ENCODE results near the gene MAD1L1. TPM values are rescaled to one million over a fixed set of nuclear protein-coding genes. Genes with fewer than 3 reads are reported as not detected.

The MAD1L1 gene
- total RNA-seq, 1 experiment from 2014 or later = 43.8 TPM

DNA sequence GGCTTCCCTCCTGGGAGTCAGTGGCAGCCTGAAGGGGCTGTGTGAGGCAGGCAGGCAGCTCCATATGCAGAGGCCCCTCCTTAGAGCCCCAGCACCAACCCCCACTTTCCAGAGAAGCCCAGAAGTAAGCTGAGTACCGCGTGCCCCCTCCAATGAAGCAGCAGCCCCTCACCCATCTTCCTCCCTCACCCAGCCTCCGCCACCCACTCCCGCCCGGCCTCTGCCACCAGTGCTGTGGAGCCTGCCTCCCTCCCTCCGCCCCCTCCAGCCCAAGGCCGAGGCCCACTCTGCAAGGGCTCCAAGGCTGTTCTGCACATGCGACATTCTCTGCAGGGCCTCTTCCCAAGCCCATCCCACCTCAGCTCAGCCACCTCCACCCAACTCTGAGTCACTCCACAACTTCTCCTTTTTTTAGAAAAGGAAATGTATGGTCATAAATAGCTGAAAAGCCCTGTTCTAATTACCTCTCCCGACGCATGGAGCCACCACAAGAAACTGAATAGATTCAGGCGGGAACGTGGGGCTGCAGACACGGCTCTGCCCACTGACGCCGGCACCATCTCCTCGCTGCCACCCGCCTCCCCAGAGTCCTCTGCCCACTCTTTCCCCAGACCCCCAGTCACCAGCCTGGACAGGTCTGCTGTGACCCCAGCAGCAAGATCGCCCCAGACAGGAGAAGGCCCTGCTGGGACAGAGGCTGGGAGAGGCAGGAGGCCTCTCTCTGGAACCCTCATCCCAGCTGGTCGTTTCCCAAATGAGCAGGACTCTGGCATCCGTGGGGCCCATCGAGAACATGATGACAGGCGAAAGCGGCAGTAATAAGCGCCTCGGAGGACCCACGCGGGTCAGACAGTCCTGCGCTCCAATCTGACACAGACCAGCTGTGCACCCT lies 213.9 kb downstream of the MAD1L1 start:
- no peak for ATAC-seq
- H3K27ac Mint-ChIP-seq = peak overlapping the region; percentile 46; the same call in 1 of the 2 replicates
- no peaks in the 10 kb centered on the region for H3K36me3 Mint-ChIP-seq
- no peaks in the 10 kb centered on the region for H3K27me3 Mint-ChIP-seq (ENCODE audit: low read depth)
- no peak for TF ChIP-seq TCF7 (CRISPR knock-in tag; IDR thresholded peaks at IDR 0.05; ENCODE audit: low read depth)
- TF ChIP-seq SOX15 (CRISPR knock-in tag; IDR thresholded peaks at IDR 0.05) = no peak
- TF ChIP-seq GTF2I (CRISPR knock-in tag; conservative IDR thresholded peaks at IDR 0.05) = no peak
- no peak for TF ChIP-seq ETV6 (CRISPR knock-in tag; IDR thresholded peaks at IDR 0.05)
- no peak for TF ChIP-seq ZNF121 (CRISPR knock-in tag; IDR thresholded peaks at IDR 0.05)
- TF ChIP-seq, protein P1, sequence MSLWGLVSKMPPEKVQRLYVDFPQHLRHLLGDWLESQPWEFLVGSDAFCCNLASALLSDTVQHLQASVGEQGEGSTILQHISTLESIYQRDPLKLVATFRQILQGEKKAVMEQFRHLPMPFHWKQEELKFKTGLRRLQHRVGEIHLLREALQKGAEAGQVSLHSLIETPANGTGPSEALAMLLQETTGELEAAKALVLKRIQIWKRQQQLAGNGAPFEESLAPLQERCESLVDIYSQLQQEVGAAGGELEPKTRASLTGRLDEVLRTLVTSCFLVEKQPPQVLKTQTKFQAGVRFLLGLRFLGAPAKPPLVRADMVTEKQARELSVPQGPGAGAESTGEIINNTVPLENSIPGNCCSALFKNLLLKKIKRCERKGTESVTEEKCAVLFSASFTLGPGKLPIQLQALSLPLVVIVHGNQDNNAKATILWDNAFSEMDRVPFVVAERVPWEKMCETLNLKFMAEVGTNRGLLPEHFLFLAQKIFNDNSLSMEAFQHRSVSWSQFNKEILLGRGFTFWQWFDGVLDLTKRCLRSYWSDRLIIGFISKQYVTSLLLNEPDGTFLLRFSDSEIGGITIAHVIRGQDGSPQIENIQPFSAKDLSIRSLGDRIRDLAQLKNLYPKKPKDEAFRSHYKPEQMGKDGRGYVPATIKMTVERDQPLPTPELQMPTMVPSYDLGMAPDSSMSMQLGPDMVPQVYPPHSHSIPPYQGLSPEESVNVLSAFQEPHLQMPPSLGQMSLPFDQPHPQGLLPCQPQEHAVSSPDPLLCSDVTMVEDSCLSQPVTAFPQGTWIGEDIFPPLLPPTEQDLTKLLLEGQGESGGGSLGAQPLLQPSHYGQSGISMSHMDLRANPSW (CRISPR knock-in tag; conservative IDR thresholded peaks at IDR 0.05; ENCODE audit: low read depth) = no peak
- TF ChIP-seq, protein P2, sequence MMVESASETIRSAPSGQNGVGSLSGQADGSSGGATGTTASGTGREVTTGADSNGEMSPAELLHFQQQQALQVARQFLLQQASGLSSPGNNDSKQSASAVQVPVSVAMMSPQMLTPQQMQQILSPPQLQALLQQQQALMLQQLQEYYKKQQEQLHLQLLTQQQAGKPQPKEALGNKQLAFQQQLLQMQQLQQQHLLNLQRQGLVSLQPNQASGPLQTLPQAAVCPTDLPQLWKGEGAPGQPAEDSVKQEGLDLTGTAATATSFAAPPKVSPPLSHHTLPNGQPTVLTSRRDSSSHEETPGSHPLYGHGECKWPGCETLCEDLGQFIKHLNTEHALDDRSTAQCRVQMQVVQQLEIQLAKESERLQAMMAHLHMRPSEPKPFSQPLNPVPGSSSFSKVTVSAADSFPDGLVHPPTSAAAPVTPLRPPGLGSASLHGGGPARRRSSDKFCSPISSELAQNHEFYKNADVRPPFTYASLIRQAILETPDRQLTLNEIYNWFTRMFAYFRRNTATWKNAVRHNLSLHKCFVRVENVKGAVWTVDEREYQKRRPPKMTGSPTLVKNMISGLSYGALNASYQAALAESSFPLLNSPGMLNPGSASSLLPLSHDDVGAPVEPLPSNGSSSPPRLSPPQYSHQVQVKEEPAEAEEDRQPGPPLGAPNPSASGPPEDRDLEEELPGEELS (CRISPR knock-in tag; IDR thresholded peaks at IDR 0.05) = no peak
- TF ChIP-seq, protein P3, sequence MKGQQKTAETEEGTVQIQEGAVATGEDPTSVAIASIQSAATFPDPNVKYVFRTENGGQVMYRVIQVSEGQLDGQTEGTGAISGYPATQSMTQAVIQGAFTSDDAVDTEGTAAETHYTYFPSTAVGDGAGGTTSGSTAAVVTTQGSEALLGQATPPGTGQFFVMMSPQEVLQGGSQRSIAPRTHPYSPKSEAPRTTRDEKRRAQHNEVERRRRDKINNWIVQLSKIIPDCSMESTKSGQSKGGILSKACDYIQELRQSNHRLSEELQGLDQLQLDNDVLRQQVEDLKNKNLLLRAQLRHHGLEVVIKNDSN (CRISPR knock-in tag; IDR thresholded peaks at IDR 0.05) = no peak
- no peak for TF ChIP-seq ZNF416 (CRISPR knock-in tag; IDR thresholded peaks at IDR 0.05)
- TF ChIP-seq ZNF317 (CRISPR knock-in tag; IDR thresholded peaks at IDR 0.05; ENCODE audit: borderline replicate concordance, low read depth) = no peak
- TF ChIP-seq MXD4 (CRISPR knock-in tag; IDR thresholded peaks at IDR 0.05; ENCODE audit: borderline replicate concordance) = no peak
- TF ChIP-seq, protein P4, sequence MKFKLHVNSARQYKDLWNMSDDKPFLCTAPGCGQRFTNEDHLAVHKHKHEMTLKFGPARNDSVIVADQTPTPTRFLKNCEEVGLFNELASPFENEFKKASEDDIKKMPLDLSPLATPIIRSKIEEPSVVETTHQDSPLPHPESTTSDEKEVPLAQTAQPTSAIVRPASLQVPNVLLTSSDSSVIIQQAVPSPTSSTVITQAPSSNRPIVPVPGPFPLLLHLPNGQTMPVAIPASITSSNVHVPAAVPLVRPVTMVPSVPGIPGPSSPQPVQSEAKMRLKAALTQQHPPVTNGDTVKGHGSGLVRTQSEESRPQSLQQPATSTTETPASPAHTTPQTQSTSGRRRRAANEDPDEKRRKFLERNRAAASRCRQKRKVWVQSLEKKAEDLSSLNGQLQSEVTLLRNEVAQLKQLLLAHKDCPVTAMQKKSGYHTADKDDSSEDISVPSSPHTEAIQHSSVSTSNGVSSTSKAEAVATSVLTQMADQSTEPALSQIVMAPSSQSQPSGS (CRISPR knock-in tag; IDR thresholded peaks at IDR 0.05; ENCODE audit: borderline replicate concordance, low read depth) = no peak
- TF ChIP-seq GRHL2 (CRISPR knock-in tag; IDR thresholded peaks at IDR 0.05; ENCODE audit: insufficient replicate concordance, severe bottlenecking) = no peak
- no peak overlapping the region for H3K4me3 Mint-ChIP-seq
- POLR2A ChIA-PET = no interaction called here
- H3K4me1 Mint-ChIP-seq = peaks cover 4% of the 10 kb centered on the region
- CTCF ChIA-PET = no interaction called here
- H3K9me3 Mint-ChIP-seq = no peaks in the 10 kb centered on the region
- no peak for DNase-seq (ENCODE audit: low spot score)

DNA sequence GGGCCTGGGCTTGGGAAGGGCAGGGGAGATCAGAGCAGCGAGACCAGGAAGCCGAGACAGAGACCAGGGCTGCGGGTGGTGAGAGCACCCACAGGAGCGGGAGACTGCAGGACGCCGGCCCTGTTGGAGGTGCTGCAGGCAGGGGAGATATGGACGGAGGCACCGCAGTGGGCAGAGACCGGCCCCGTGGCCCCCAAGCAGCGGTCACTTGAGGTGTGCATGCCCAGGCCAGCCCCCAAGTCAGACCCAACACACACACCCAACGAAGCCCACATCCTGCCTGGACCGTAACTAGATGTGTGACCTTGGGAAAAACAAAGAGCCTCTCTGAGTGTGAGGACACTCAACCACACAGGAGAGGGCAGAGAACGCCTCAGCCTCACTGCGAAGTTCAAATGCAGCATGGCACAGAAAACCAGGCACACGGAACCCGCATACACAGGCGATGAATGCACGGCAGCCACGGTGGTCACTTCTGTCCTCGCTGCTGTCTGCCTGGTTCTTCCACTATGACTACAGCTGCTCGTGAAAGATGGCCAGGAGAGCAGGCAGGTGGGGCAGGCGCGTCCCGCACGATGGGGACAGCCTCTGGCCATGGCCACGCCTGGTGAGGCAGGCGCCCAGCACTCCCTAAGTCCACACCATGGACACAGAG lies 214.7 kb downstream of the MAD1L1 start:
- ChIA-PET CTCF (no interaction called here), POLR2A (no interaction called here)
- Mint-ChIP-seq H3K27ac (peak overlapping the region; percentile 82), H3K4me3 (no peak overlapping the region), H3K4me1 (peaks cover 4% of the 10 kb centered on the region), H3K36me3 (no peaks in the 10 kb centered on the region), H3K9me3 (no peaks in the 10 kb centered on the region), H3K27me3 (ENCODE audit: low read depth) (no peaks in the 10 kb centered on the region)
- no peak for ATAC-seq
- DNase-seq (ENCODE audit: low spot score) = peak; percentile 7
- no peak for TF ChIP-seq PRRX2 (CRISPR knock-in tag; IDR thresholded peaks at IDR 0.05)
- TF ChIP-seq, protein P5, sequence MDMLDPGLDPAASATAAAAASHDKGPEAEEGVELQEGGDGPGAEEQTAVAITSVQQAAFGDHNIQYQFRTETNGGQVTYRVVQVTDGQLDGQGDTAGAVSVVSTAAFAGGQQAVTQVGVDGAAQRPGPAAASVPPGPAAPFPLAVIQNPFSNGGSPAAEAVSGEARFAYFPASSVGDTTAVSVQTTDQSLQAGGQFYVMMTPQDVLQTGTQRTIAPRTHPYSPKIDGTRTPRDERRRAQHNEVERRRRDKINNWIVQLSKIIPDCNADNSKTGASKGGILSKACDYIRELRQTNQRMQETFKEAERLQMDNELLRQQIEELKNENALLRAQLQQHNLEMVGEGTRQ (CRISPR knock-in tag; IDR thresholded peaks at IDR 0.05) = no peak
- TF ChIP-seq ZNF232 (CRISPR knock-in tag; IDR thresholded peaks at IDR 0.05) = no peak
- TF ChIP-seq GTF2I (CRISPR knock-in tag; conservative IDR thresholded peaks at IDR 0.05) = no peak
- TF ChIP-seq FOXP1 (CRISPR knock-in tag; IDR thresholded peaks at IDR 0.05; ENCODE audit: borderline replicate concordance) = no peak
- no peak for TF ChIP-seq CDX4 (CRISPR knock-in tag; IDR thresholded peaks at IDR 0.05; ENCODE audit: borderline replicate concordance)
- TF ChIP-seq ZNF138 (CRISPR knock-in tag; conservative IDR thresholded peaks at IDR 0.05) = no peak
- no peak for TF ChIP-seq ZMAT4 (CRISPR knock-in tag; IDR thresholded peaks at IDR 0.05)
- TF ChIP-seq, protein P6, sequence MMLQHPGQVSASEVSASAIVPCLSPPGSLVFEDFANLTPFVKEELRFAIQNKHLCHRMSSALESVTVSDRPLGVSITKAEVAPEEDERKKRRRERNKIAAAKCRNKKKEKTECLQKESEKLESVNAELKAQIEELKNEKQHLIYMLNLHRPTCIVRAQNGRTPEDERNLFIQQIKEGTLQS (CRISPR knock-in tag; conservative IDR thresholded peaks at IDR 0.05) = no peak
- no peak for TF ChIP-seq ATF1 (CRISPR knock-in tag; IDR thresholded peaks at IDR 0.05)
- TF ChIP-seq NFATC4 (CRISPR knock-in tag; IDR thresholded peaks at IDR 0.05) = no peak
- no peak for TF ChIP-seq SOX15 (CRISPR knock-in tag; IDR thresholded peaks at IDR 0.05)
- no peak for TF ChIP-seq JUN (CRISPR knock-in tag; IDR thresholded peaks at IDR 0.05)
